Astrocyte (in vitro differentiated cells and primary cell): ENCODE measurements around the gene CYRIA. TPM values are rescaled to one million over a fixed set of nuclear protein-coding genes. Genes with fewer than 3 reads are reported as not detected.

Experiments
- DNase-seq: peaks from one replicate; pipeline ENCODE4 v3.0.0-alpha.2; 2010; ENCODE audit warnings: low read depth
- FAIRE-seq: peaks from 2 replicates; lab custom pipeline; 2011; peaks lifted over from hg19 to GRCh38; lab: Jason Lieb, UNC
- H2AFZ ChIP-seq: 2 replicates; pipeline ENCODE4 v1.6.0; 2012; ENCODE audit warnings: low read depth, low read length, inconsistent platforms
- H3K27ac ChIP-seq: 2 replicates; pipeline ENCODE4 v1.5.1; 2011; ENCODE audit warnings: low read depth, low read length, inconsistent platforms
- H3K27me3 ChIP-seq: 2 replicates; pipeline ENCODE4 v1.6.0; 2011; ENCODE audit warnings: low read length, inconsistent platforms; ENCODE audit not compliant: insufficient read depth
- H3K36me3 ChIP-seq: 2 replicates; pipeline ENCODE4 v1.5.1; 2011; ENCODE audit warnings: low read length, inconsistent platforms; ENCODE audit not compliant: insufficient read depth
- H3K4me1 ChIP-seq: 2 replicates; pipeline ENCODE4 v1.5.1; 2011; ENCODE audit warnings: low read length, inconsistent platforms; ENCODE audit not compliant: insufficient read depth
- H3K4me2 ChIP-seq: 2 replicates; pipeline ENCODE4 v1.6.0; 2012; ENCODE audit warnings: low read length, inconsistent platforms
- H3K4me3 ChIP-seq: 2 replicates; pipeline ENCODE4 v1.5.1; 2011; ENCODE audit warnings: low read depth, mild to moderate bottlenecking, low read length, inconsistent platforms; ENCODE audit not compliant: insufficient read depth
- H3K79me2 ChIP-seq: 2 replicates; pipeline ENCODE4 v1.6.0; 2012; ENCODE audit warnings: mild to moderate bottlenecking, low read length, inconsistent platforms; ENCODE audit not compliant: insufficient read depth
- H3K9ac ChIP-seq: 2 replicates; pipeline ENCODE4 v1.6.0; 2012; ENCODE audit warnings: mild to moderate bottlenecking, low read length, inconsistent platforms
- H3K9me3 ChIP-seq: 2 replicates; pipeline ENCODE4 v1.5.1; 2012; ENCODE audit warnings: low read depth, mild to moderate bottlenecking, low read length, inconsistent platforms; ENCODE audit not compliant: insufficient read depth
- H4K20me1 ChIP-seq: 2 replicates; pipeline ENCODE4 v1.6.0; 2012; ENCODE audit warnings: low read length, inconsistent platforms; ENCODE audit not compliant: insufficient read depth
- H3K27ac Mint-ChIP-seq: one replicate; pipeline ENCODE4 v1.8.0; 2021; ENCODE audit warnings: mild to moderate bottlenecking, mixed read lengths; ENCODE audit not compliant: unreplicated experiment
- H3K27me3 Mint-ChIP-seq: one replicate; pipeline ENCODE4 v1.8.0; 2021; ENCODE audit warnings: low read depth, mixed read lengths; ENCODE audit not compliant: unreplicated experiment
- H3K36me3 Mint-ChIP-seq: one replicate; pipeline ENCODE4 v1.8.0; 2021; ENCODE audit warnings: low read depth, mixed read lengths; ENCODE audit not compliant: unreplicated experiment
- H3K4me1 Mint-ChIP-seq: one replicate; pipeline ENCODE4 v1.8.0; 2021; ENCODE audit warnings: low read depth, mixed read lengths; ENCODE audit not compliant: unreplicated experiment
- H3K4me3 Mint-ChIP-seq: one replicate; pipeline ENCODE4 v1.8.0; 2021; ENCODE audit warnings: mild to moderate bottlenecking, moderate library complexity, mixed read lengths; ENCODE audit not compliant: unreplicated experiment
- H3K9me3 Mint-ChIP-seq: one replicate; pipeline ENCODE4 v1.8.0; 2021; ENCODE audit warnings: mild to moderate bottlenecking, mixed read lengths; ENCODE audit not compliant: unreplicated experiment
- CTCF ChIP-seq: IDR thresholded peaks from 2 replicates; pipeline ENCODE4 v1.5.1; 2011; ENCODE audit warnings: low read depth, mild to moderate bottlenecking, inconsistent platforms, low read length, moderate library complexity; ENCODE audit not compliant: insufficient read depth
- EZH2 ChIP-seq: IDR thresholded peaks from 2 replicates; pipeline ENCODE4 v1.6.1; 2012; ENCODE audit warnings: mild to moderate bottlenecking, low read length, inconsistent platforms; ENCODE audit not compliant: insufficient read depth
- total RNA-seq: library from RNA; stranded (reverse); gene quantifications from 2 replicates; pipeline ENCODE4 v1.2.1, GENCODE V29; 2021

CYRIA gene
- total RNA-seq, 1 donor from 2014 or later = 4.9 TPM

DNA sequence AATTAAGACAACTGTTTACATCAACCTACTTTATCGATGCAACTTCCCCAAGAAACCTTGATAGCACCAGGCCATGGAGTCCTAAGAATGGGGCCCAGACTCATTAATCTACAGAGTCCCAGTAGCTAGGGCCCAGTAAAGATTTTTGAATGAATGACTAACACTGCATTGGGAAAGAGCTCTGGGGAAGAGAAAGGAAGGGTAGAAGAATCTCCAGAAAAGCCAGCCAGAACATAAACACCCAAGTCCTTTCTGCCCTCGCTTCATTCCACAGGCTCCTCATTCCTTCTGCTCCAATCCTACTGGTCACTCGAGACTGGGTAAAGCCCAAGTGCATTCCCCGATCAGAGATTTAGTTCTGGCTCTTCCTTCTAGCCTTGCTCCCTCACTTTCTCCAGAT lies 44.3 kb downstream of the CYRIA start:
- TF ChIP-seq EZH2 (no peak), CTCF (no peak)
- Histone ChIP-seq H3K4me3 (no peak overlapping the region), H3K36me3 (no peaks in the 10 kb centered on the region), H3K9me3 (no peaks in the 10 kb centered on the region), H3K27me3 (no peaks in the 10 kb centered on the region), H4K20me1 (no peaks in the 10 kb centered on the region), H2AFZ (no peak overlapping the region), H3K4me2 (no peak overlapping the region), H3K9ac (no peak overlapping the region), H3K27ac (no peak overlapping the region), H3K79me2 (no peaks in the 10 kb centered on the region), H3K4me1 (peaks cover 30% of the 10 kb centered on the region)
- Mint-ChIP-seq H3K27ac (peak overlapping the region; percentile 6), H3K36me3 (peaks cover 3% of the 10 kb centered on the region), H3K9me3 (no peaks in the 10 kb centered on the region), H3K4me3 (no peak overlapping the region), H3K27me3 (peaks cover 5% of the 10 kb centered on the region), H3K4me1 (peaks cover 51% of the 10 kb centered on the region)
- peak; percentile 30 for DNase-seq
- no peak for FAIRE-seq

- H3K27me3 Mint-ChIP-seq = peaks cover 11% of the 10 kb centered on the region
- Histone ChIP-seq H3K4me3 (no peak overlapping the region), H3K9me3 (no peaks in the 10 kb centered on the region), H3K4me1 (peaks cover 23% of the 10 kb centered on the region), H3K36me3 (no peaks in the 10 kb centered on the region), H3K27ac (no peak overlapping the region), H3K27me3 (no peaks in the 10 kb centered on the region), H3K9ac (no peak overlapping the region), H2AFZ (no peak overlapping the region), H3K79me2 (no peaks in the 10 kb centered on the region), H4K20me1 (no peaks in the 10 kb centered on the region), H3K4me2 (no peak overlapping the region)
- peaks cover 3% of the 10 kb centered on the region for H3K36me3 Mint-ChIP-seq
- H3K27ac Mint-ChIP-seq = no peak overlapping the region
- DNase-seq = no peak
- FAIRE-seq = no peak
- H3K9me3 Mint-ChIP-seq = no peaks in the 10 kb centered on the region
- TF ChIP-seq EZH2 = no peak
- TF ChIP-seq CTCF = no peak
- H3K4me1 Mint-ChIP-seq = peaks cover 47% of the 10 kb centered on the region
- no peak overlapping the region for H3K4me3 Mint-ChIP-seq
Observed at GRCh38 chr2:16620590-16620989, 45.0 kb downstream of the CYRIA start.

- FAIRE-seq (no peak), DNase-seq (no peak)
- no peak overlapping the region for H2AFZ ChIP-seq
- no peak overlapping the region for H3K9ac ChIP-seq
- no peaks in the 10 kb centered on the region for H4K20me1 ChIP-seq
- Mint-ChIP-seq H3K36me3 (peaks cover 3% of the 10 kb centered on the region), H3K4me1 (peaks cover 39% of the 10 kb centered on the region), H3K4me3 (no peak overlapping the region), H3K27me3 (peaks cover 13% of the 10 kb centered on the region), H3K9me3 (no peaks in the 10 kb centered on the region), H3K27ac (no peak overlapping the region)
- H3K27me3 ChIP-seq = no peaks in the 10 kb centered on the region
- H3K9me3 ChIP-seq = no peaks in the 10 kb centered on the region
- no peak overlapping the region for H3K27ac ChIP-seq
- peaks cover 16% of the 10 kb centered on the region for H3K4me1 ChIP-seq
- TF ChIP-seq EZH2 = no peak
- TF ChIP-seq CTCF = no peak
- H3K4me3 ChIP-seq = no peak overlapping the region
- H3K79me2 ChIP-seq = no peaks in the 10 kb centered on the region
- H3K4me2 ChIP-seq = no peak overlapping the region
- H3K36me3 ChIP-seq = no peaks in the 10 kb centered on the region
Observed at GRCh38 chr2:16619576-16620245, 45.9 kb downstream of the CYRIA start.
